ENCODE data around the gene GRIN2A.

DNA sequence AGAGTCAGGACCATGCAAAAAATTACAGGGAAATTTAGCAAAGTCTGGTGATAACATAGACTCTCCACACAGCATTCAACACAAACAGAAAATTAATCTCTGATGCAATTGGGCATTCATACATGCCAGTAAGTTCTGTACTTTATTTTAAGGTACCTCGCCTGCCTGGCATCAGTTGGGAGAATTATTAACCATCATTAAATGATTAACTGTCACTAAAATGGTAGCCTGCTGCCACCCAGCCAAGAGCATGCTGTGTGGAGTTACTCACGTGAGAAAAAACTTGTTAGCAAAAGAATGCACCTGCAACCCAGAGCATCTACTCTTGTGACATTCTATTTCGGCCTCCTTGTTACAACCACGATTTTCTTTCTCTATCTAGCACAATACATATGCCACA lies 117.2 kb downstream of the GRIN2A start:
- TF ChIP-seq, protein P1, sequence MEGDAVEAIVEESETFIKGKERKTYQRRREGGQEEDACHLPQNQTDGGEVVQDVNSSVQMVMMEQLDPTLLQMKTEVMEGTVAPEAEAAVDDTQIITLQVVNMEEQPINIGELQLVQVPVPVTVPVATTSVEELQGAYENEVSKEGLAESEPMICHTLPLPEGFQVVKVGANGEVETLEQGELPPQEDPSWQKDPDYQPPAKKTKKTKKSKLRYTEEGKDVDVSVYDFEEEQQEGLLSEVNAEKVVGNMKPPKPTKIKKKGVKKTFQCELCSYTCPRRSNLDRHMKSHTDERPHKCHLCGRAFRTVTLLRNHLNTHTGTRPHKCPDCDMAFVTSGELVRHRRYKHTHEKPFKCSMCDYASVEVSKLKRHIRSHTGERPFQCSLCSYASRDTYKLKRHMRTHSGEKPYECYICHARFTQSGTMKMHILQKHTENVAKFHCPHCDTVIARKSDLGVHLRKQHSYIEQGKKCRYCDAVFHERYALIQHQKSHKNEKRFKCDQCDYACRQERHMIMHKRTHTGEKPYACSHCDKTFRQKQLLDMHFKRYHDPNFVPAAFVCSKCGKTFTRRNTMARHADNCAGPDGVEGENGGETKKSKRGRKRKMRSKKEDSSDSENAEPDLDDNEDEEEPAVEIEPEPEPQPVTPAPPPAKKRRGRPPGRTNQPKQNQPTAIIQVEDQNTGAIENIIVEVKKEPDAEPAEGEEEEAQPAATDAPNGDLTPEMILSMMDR (IDR thresholded peaks at IDR 0.05) = no peak
- no peak for TF ChIP-seq POLR2A (IDR thresholded peaks at IDR 0.05)

All from gastroesophageal sphincter (tissue), 3 donors.